ENCODE results near the gene POMP. TPM values are rescaled to one million over a fixed set of nuclear protein-coding genes. Genes with fewer than 3 reads are reported as not detected.

POMP gene
- 10 to 100 TPM in 11 of 12 donors, not detected in 1; 34.2 to 82.4 (median 70.5) TPM for polyA plus RNA-seq (ENCODE audit: insufficient read length in 12 of 12)
- long read RNA-seq, donor 1, transcript POMP-201 (6 exons, 1,330 nt), result major isoform, 155 of 180 reads
- long read RNA-seq, donor 1, partial matches to known transcripts, result 25 of 180 reads
- long read RNA-seq, donor 1, other reads (novel, unspliced or antisense), result 0 of 180 reads
- long read RNA-seq, donor 2, transcript POMP-201 (6 exons, 1,330 nt), result major isoform, 166 of 226 reads
- long read RNA-seq, donor 2, partial matches to known transcripts, result 60 of 226 reads
- long read RNA-seq, donor 2, other reads (novel, unspliced or antisense), result 0 of 226 reads
- long read RNA-seq, donor 3, transcript POMP-201 (6 exons, 1,330 nt), result major isoform, 67 of 67 reads
- long read RNA-seq, donor 3, partial matches to known transcripts, result 0 of 67 reads
- long read RNA-seq, donor 3, other reads (novel, unspliced or antisense), result 0 of 67 reads
- long read RNA-seq, donor 4, transcript POMP-201 (6 exons, 1,330 nt), result major isoform, 45 of 57 reads
- long read RNA-seq, donor 4, partial matches to known transcripts, result 12 of 57 reads
- long read RNA-seq, donor 4, other reads (novel, unspliced or antisense), result 0 of 57 reads
- long read RNA-seq, donor 5, transcript POMP-201 (6 exons, 1,330 nt), result major isoform, 164 of 190 reads
- long read RNA-seq, donor 5, partial matches to known transcripts, result 26 of 190 reads
- long read RNA-seq, donor 5, other reads (novel, unspliced or antisense), result 0 of 190 reads
- long read RNA-seq, donor 6, transcript POMP-201 (6 exons, 1,330 nt), result major isoform, 74 of 85 reads
- long read RNA-seq, donor 6, partial matches to known transcripts, result 11 of 85 reads
- long read RNA-seq, donor 6, other reads (novel, unspliced or antisense), result 0 of 85 reads
- long read RNA-seq, donor 7, transcript POMP-201 (6 exons, 1,330 nt), result major isoform, 71 of 79 reads
- long read RNA-seq, donor 7, partial matches to known transcripts, result 8 of 79 reads
- long read RNA-seq, donor 7, other reads (novel, unspliced or antisense), result 0 of 79 reads
- long read RNA-seq, donor 8, transcript POMP-201 (6 exons, 1,330 nt), result major isoform, 148 of 181 reads
- long read RNA-seq, donor 8, partial matches to known transcripts, result 33 of 181 reads
- long read RNA-seq, donor 8, other reads (novel, unspliced or antisense), result 0 of 181 reads
- long read RNA-seq, donor 9, transcript POMP-201 (6 exons, 1,330 nt), result major isoform, 77 of 90 reads
- long read RNA-seq, donor 9, partial matches to known transcripts, result 13 of 90 reads
- long read RNA-seq, donor 9, other reads (novel, unspliced or antisense), result 0 of 90 reads
- long read RNA-seq, donor 10, transcript POMP-201 (6 exons, 1,330 nt), result major isoform, 119 of 132 reads
- long read RNA-seq, donor 10, partial matches to known transcripts, result 13 of 132 reads
- long read RNA-seq, donor 10, other reads (novel, unspliced or antisense), result 0 of 132 reads
- long read RNA-seq, donor 11, transcript POMP-201 (6 exons, 1,330 nt), result major isoform, 167 of 197 reads
- long read RNA-seq, donor 11, partial matches to known transcripts, result 30 of 197 reads
- long read RNA-seq, donor 11, other reads (novel, unspliced or antisense), result 0 of 197 reads

- peak; percentile 96 for DNase-seq
Observed at GRCh38 chr13:28658796-28659620, at the start of gene POMP. Gene POMP (plus strand): TSS chr13:28659130. CDS start chr13:28659185, 55 bp downstream.

- no peak for DNase-seq
Observed at GRCh38 chr13:28609381-28609780, 49.5 kb upstream of the POMP start.

DNA sequence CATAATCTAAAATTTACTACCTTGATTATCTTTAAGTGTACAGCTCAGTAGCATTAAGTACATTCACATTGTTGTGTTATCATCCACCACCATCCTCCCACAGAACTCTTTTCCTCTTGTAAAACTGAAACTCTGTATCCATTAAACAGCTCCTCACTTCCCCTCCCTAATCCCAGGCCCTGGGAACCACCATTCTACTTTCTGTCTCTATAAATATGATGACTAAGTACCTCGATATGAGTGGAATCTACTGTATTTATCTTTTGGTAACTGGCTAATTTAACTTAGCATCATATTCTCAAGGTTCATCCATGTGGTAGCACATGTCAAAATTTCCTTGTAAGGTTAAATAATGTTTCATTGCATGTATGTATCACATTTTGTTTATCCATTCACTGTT lies 49.0 kb upstream of the POMP start:
- no peak for DNase-seq

DNA sequence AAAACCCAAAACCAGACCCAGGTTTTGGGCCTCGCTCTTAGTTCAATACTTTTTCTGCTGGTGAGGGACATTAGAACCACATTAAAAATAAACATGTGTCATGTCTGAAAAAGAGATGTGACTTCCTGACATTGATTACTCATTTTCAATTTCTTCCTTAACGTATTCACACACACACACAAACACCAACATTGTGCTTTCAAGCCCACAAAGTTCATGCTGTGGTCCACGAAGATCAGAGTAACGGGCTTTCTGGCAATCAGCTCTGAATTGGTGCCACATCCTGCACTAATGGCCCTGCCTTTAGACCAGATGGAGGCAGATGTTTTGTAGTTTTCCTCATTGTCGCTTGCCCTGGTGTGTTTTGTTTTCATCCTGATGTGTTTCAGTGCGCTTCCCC lies 47.9 kb upstream of the POMP start:
- DNase-seq, result no peak

DNA sequence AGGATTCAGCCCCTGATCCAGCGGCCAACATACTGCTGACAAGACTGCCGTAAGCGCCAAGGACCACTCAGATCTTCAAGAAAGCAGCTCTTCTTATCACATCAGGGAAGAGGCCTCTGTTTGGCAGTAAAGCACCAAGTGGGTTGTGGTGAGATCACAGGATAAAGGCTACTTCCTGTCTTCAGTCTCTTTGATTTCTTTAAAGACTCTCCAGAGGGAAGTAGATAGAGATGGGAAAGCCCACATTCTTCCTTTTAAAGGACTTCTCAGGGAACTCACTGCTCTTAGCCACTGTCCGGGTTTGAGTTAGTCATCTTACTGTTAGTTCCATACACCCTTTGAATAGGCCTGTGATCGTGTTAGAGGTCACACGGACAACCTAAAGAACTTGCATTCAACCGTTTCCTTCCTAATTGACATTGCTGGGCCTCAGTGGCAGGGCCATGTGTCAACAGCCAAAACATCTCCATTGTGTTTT lies 47.2 kb upstream of the POMP start:
- no peak for DNase-seq

- no peak for DNase-seq
Observed at GRCh38 chr13:28613562-28613961, 45.4 kb upstream of the POMP start.

- DNase-seq, result no peak
Observed at GRCh38 chr13:28615916-28616446, 42.9 kb upstream of the POMP start.

DNA sequence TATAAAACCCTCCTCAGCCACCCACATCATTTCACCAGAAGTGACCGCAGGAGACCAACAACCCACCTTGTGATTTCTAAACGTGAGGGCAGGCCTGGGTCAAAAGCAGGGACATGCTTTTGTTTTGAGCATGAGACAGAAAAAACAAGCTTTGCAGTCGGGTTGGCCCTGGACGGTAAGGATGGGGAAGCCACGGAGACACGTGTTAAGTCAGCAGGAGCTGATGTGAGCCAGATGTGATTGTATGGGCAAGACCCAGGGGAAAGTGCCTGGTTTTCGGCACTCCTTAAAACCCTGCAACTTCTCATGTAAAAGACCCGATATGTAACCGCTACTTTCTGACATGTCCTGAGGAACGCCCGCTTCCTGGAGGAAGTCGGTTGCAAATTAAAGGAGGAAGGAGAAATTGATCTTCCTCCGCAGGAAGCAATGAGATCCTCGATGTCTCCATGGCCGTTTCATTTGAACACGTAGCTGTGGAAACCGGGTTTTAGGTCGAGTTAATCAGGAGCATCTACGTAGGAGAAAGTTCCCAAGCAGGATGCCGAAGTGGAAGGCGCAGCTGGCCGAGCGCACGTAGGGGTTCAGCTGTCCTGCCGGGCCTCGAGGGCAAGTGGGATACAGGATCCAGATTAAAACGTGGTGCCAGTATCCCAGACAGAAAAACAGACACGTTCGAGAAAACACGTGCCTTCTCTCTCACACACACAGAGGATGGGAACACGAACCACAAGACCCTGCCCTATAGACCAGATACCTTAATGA lies 40.5 kb upstream of the POMP start:
- no peak for DNase-seq

GRCh38 chr13:28620011-28620830 lies 38.7 kb upstream of the POMP start:
- no peak for DNase-seq

DNA sequence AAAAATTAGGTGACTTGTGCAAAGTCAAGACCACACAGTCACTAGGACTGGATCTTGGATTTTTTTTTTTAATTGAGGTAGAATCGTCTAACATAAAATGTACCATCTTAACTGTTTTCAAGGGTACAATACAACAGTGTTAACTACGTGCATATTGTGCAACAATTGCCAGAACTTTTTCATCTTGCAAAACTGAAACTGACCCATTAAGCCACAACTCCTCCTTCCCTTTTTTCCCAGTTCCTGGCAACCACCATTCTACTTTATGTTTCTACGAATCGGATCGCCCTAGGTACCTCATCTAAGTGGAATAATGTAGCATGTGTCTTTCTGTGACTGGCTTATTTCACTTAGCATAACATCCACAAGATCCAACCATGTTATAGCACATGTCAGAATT lies 37.5 kb upstream of the POMP start:
- DNase-seq, result no peak

DNA sequence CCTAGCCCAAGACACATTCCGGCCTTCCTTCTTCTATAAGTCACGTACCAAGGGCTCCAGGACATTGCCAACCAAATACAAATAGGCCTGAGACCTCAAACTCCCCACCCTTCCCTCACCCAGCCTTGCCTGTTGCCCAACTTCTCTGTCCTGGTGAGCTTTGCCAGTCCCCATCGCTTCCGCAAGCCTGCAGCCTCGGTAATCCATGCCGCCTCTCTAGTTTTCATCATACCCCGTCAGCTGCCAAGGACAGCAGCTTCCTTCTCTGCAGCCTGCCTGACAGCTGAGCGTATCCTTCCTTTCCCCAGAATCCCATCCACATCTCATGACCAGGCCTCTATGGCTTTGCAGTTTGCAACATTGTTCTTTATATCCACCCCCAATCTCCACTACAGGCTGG lies 36.6 kb upstream of the POMP start:
- DNase-seq, result no peak

- no peak for DNase-seq
Observed at GRCh38 chr13:28623782-28624706, 34.9 kb upstream of the POMP start.

- no peak for DNase-seq
Observed at GRCh38 chr13:28624707-28625432, 34.1 kb upstream of the POMP start.

GRCh38 chr13:28626266-28626665 lies 32.7 kb upstream of the POMP start:
- no peak for DNase-seq

DNA sequence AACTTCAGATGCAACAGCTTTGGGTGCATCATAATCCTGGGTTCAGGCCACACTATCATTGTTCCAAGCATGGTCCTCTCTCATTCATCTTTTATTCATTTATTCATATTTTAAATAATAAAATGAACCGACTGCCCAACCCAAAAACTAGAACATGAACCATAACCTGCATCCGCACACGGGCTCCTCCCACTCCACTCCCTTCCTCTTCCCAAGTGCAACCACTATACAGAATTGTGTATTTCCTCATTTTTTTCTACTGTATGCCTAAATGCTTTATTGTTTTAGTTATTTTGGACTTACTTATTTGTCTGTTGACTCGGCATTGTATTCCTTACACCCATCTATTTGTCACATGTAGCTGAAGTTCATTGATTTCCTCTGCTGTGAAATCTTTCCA lies 30.7 kb upstream of the POMP start:
- no peak for DNase-seq

GRCh38 chr13:28630869-28631268 lies 28.1 kb upstream of the POMP start:
- DNase-seq, result no peak
